GM12878 (cell line): ENCODE measurements around the gene DLEC1. TPM values are rescaled to one million over a fixed set of nuclear protein-coding genes. Genes with fewer than 3 reads are reported as not detected.

Experiments
- ATAC-seq: fragments of 200-7000 bp; cut with Tn5 transposase; 3 replicates; pipeline ENCODE4 v1.9.1; 2020; ENCODE audit warnings: mild to moderate bottlenecking, moderate library complexity
- BruUV-seq: library from RNA; stranded (reverse); fragments of 400-500 nt; replicated peaks from 2 replicates; lab custom pipeline; 2021; lab: Mats Ljungman, UMichigan
- CTCF ChIA-PET: fragments of 300-600 bp; sonication (Branson Sonifier 250); formaldehyde crosslinking; extraction: SDS; loops from one replicate; lab custom pipeline; 2021; ENCODE audit warnings: inconsistent platforms; lab: Yijun Ruan, JAX
- POLR2A ChIA-PET: fragments of 350-600 bp; formaldehyde crosslinking; extraction: SDS; loops from one replicate; lab custom pipeline; 2021; ENCODE audit warnings: inconsistent platforms; lab: Charles Lee
- RAD21 ChIA-PET: fragments of 300-600 bp; sonication (Branson Sonifier 250); formaldehyde crosslinking; loops from one replicate; lab custom pipeline; 2023; ENCODE audit warnings: antibody characterized with exemption; ENCODE audit not compliant: unreplicated experiment; lab: Charles Lee
- SMC1A ChIA-PET: fragments of 300-600 bp; sonication (Branson Sonifier 250); formaldehyde crosslinking; loops from one replicate; lab custom pipeline; 2023; ENCODE audit not compliant: unreplicated experiment, uncharacterized antibody; lab: Charles Lee
- DNase-seq: peaks from one replicate; pipeline ENCODE4 v3.0.0-alpha.2; 2011; ENCODE audit warnings: low read depth, low spot score
- FAIRE-seq: peaks from 3 replicates; lab custom pipeline; 2011; peaks lifted over from hg19 to GRCh38; lab: Jason Lieb, UNC
- H2AFZ ChIP-seq: 2 replicates; pipeline ENCODE4 v1.6.0; 2011; ENCODE audit warnings: low read depth, low read length, control low read depth; ENCODE audit not compliant: control insufficient read depth
- H3K27ac ChIP-seq: 2 replicates; pipeline ENCODE4 v1.5.1; 2011; ENCODE audit warnings: control low read depth; ENCODE audit not compliant: control insufficient read depth, insufficient read depth
- H3K27me3 ChIP-seq, 2 experiments: replicated peaks in 1 of 2; 2 replicates each; pipeline versions ENCODE4 v1.6.0 to v1.6.1; 2011; ENCODE audit warnings: low read length in 1 of 2; ENCODE audit not compliant: control insufficient read depth in 2 of 2, insufficient read depth in 2 of 2
- H3K36me3 ChIP-seq, 2 experiments: 2 replicates each; pipeline ENCODE4 v1.5.1; 2011; ENCODE audit warnings: low read length in 1 of 2; ENCODE audit not compliant: control insufficient read depth in 2 of 2, insufficient read depth in 2 of 2
- H3K4me1 ChIP-seq: 2 replicates; pipeline ENCODE4 v1.6.1; 2011; ENCODE audit warnings: mild to moderate bottlenecking, low read length, moderate library complexity, mixed read lengths; ENCODE audit not compliant: control insufficient read depth, insufficient read depth
- H3K4me2 ChIP-seq: 2 replicates; pipeline ENCODE4 v1.6.0; 2011; ENCODE audit warnings: control low read depth; ENCODE audit not compliant: control insufficient read depth, insufficient read depth
- H3K4me3 ChIP-seq: fragments of 200-600 bp; sonication (generic); 2 replicates; pipeline ENCODE4 v1.5.1; 2016
- H3K79me2 ChIP-seq: 2 replicates; pipeline ENCODE4 v1.6.0; 2011; ENCODE audit warnings: low read length; ENCODE audit not compliant: control insufficient read depth, insufficient read depth
- H3K9ac ChIP-seq: 2 replicates; pipeline ENCODE4 v1.8.0; 2011; ENCODE audit warnings: low read length, control low read depth, mixed read lengths; ENCODE audit not compliant: control insufficient read depth, insufficient read depth
- H3K9me3 ChIP-seq: replicated peaks from 3 replicates; pipeline ENCODE4 v1.5.1; 2011; ENCODE audit warnings: mild to moderate bottlenecking, low read length; ENCODE audit not compliant: control insufficient read depth, insufficient read depth
- H4K20me1 ChIP-seq: 2 replicates; pipeline ENCODE4 v1.6.0; 2011; ENCODE audit not compliant: control insufficient read depth, insufficient read depth
- ASH2L ChIP-seq: fragments of 300-600, 200-600 bp; sonication (generic); IDR thresholded peaks from 2 replicates; pipeline ENCODE4 v1.6.1; 2017; ENCODE audit warnings: low read depth, mild to moderate bottlenecking, borderline replicate concordance
- ATF7 ChIP-seq: fragments of 450-650 bp; IDR thresholded peaks from 2 replicates; pipeline ENCODE4 v1.6.1; 2016; ENCODE audit warnings: low read depth, mild to moderate bottlenecking
- BCL11A ChIP-seq: IDR thresholded peaks from 2 replicates; pipeline ENCODE4 v1.6.1; 2011; ENCODE audit warnings: low read depth, low read length
- BCLAF1 ChIP-seq: fragments of 450-650 bp; IDR thresholded peaks from 2 replicates; pipeline ENCODE4 v1.6.1; 2017; ENCODE audit warnings: antibody characterized with exemption, mild to moderate bottlenecking, moderate library complexity
- BMI1 ChIP-seq: fragments of 450-650 bp; IDR thresholded peaks from 2 replicates; pipeline ENCODE4 v1.6.1; 2016; ENCODE audit warnings: mild to moderate bottlenecking, moderate library complexity, borderline replicate concordance
- GATAD2B ChIP-seq: fragments of 450-650 bp; conservative IDR thresholded peaks from 2 replicates; pipeline ENCODE4 v1.6.1; 2017; ENCODE audit warnings: low read depth, mild to moderate bottlenecking, moderate library complexity
- IRF5 ChIP-seq: fragments of 450-650 bp; IDR thresholded peaks from 2 replicates; pipeline ENCODE4 v1.6.1; 2017; ENCODE audit warnings: borderline replicate concordance
- KAT2A ChIP-seq: conservative IDR thresholded peaks from 2 replicates; pipeline ENCODE4 v1.6.1; 2011; ENCODE audit warnings: low read depth, low read length; ENCODE audit not compliant: control insufficient read depth
- KLF5 ChIP-seq: fragments of 450-650 bp; IDR thresholded peaks from 2 replicates; pipeline ENCODE4 v1.6.1; 2014; ENCODE audit warnings: mild to moderate bottlenecking; ENCODE audit not compliant: partially characterized antibody
- LARP7 ChIP-seq: fragments of 450-650 bp; IDR thresholded peaks from 2 replicates; pipeline ENCODE4 v1.6.1; 2017; ENCODE audit warnings: mild to moderate bottlenecking
- MYC ChIP-seq: IDR thresholded peaks from 2 replicates; pipeline ENCODE4 v1.6.1; 2011; ENCODE audit warnings: mild to moderate bottlenecking, low read length, moderate library complexity, inconsistent platforms; ENCODE audit not compliant: insufficient read depth, insufficient replicate concordance, insufficient read length, severe bottlenecking
- NBN ChIP-seq: fragments of 450-650 bp; IDR thresholded peaks from 2 replicates; pipeline ENCODE4 v1.6.1; 2016
- NFXL1 ChIP-seq: fragments of 450-650 bp; IDR thresholded peaks from 2 replicates; pipeline ENCODE4 v1.6.1; 2017; ENCODE audit warnings: antibody characterized with exemption, mild to moderate bottlenecking, borderline replicate concordance
- NR2C2 ChIP-seq: IDR thresholded peaks from 2 replicates; pipeline ENCODE4 v1.6.1; 2011; ENCODE audit warnings: borderline replicate concordance, low read depth; ENCODE audit not compliant: control insufficient read depth, insufficient read length
- RFX5 ChIP-seq: IDR thresholded peaks from 2 replicates; pipeline ENCODE4 v1.6.1; 2011; ENCODE audit warnings: low read depth, low read length, improper control_type of control experiment
- RUNX3 ChIP-seq: IDR thresholded peaks from 2 replicates; pipeline ENCODE4 v1.6.1; 2012; ENCODE audit warnings: low read length, inconsistent platforms
- STAT1 ChIP-seq: fragments of 450-650 bp; conservative IDR thresholded peaks from 2 replicates; pipeline ENCODE4 v1.6.1; 2014; ENCODE audit warnings: antibody characterized with exemption, mild to moderate bottlenecking
- TAF1 ChIP-seq: IDR thresholded peaks from 2 replicates; pipeline ENCODE4 v1.6.1; 2011; ENCODE audit warnings: mild to moderate bottlenecking, low read depth, low read length, borderline replicate concordance
- TBL1XR1 ChIP-seq: IDR thresholded peaks from 2 replicates; pipeline ENCODE4 v1.6.1; 2012; ENCODE audit warnings: low read depth, low read length, improper control_type of control experiment
- ZBED1 ChIP-seq: IDR thresholded peaks from 2 replicates; pipeline ENCODE4 v1.6.1; 2016; ENCODE audit warnings: borderline replicate concordance
- WGBS: methylation state at CpG from one replicate; pipeline ENCODE4 v1.1.6; 2016; ENCODE audit warnings: low lambda C conversion rate; ENCODE audit not compliant: insufficient replicate concordance, insufficient coverage; ENCODE audit errors: missing lambda C conversion rate; 5-methylcytosine and 5-hydroxymethylcytosine counted together
- in situ Hi-C: fragments of 300-500 bp; cut with MboI; formaldehyde crosslinking; loops from 9 replicates; pipeline ENCODE4 v1.14.3; 2018; ENCODE audit warnings: mixed read lengths
- intact Hi-C: fragments of 100-400 bp; cut with micrococcal nuclease; formaldehyde crosslinking; loops from one replicate; pipeline ENCODE4 v1.14.2; 2022; ENCODE audit not compliant: unreplicated experiment
- polyA plus RNA-seq, 11 experiments: library from polyadenylated mRNA; depleted of rRNA in 4 of 11; unstranded in 6 of 11; stranded (reverse) in 5 of 11; fragments of >200 nt; fragmentation: Nextera tagmentation in 4 of 11; fragmentation: Illumina TruSeq in 1 of 11; extraction: Ambion mirVana in 4 of 11; extraction: Trizol in 1 of 11; gene quantifications; 1 replicate in 1 of 11; 2 replicates in 10 of 11; pipeline versions ENCODE4 v1.2.1 to v1.2.3, GENCODE V29; 2011 to 2016; ENCODE audit warnings: inconsistent platforms in 2 of 11, missing spikeins in 2 of 11, low read depth in 1 of 11
- total RNA-seq, 4 experiments: library from RNA; depleted of rRNA in 3 of 4; stranded (reverse); fragments of >200 nt in 3 of 4; fragmentation: Illumina TruSeq in 1 of 4; extraction: Trizol in 1 of 4; gene quantifications; 2 replicates each; pipeline versions ENCODE4 v1.2.1 to v1.2.3, GENCODE V29; 2013 to 2021

DLEC1 gene
- total and polyA plus RNA-seq, 10 of the 15 experiments (the other 5 are each of a cell fraction or from before 2014, with no cell fraction given): 0.03 to 0.29 (median 0.07) TPM; not detected in 3

- no peak for TF ChIP-seq IRF5
- TF ChIP-seq ASH2L: no peak
- TF ChIP-seq NR2C2: no peak
- no peak for TF ChIP-seq KAT2A
These were observed 129.4 kb downstream of the DLEC1 start (continued) for GRCh38 chr3:38168151-38169026.

GRCh38 chr3:38169027-38169317, 130.0 kb downstream of the DLEC1 start:
- H3K9ac ChIP-seq: no peak overlapping the region
- intact Hi-C loops: loop anchor here (5.0 kb wide), 1 partner anchor 43 kb away; no protein-coding TSS in a partner anchor
- H4K20me1 ChIP-seq: peaks cover 9% of the 10 kb centered on the region; the same call in 1 of the 2 replicates
- H3K27ac ChIP-seq: peak overlapping the region; percentile 51
- H3K4me1 ChIP-seq: peaks cover 19% of the 10 kb centered on the region
- CTCF ChIA-PET: interaction anchor here (0.6 to 0.9 kb wide), 2 partner anchors 41 to 351 kb away, joined by 3 to 4 read pairs; no protein-coding TSS in a partner anchor
- SMC1A ChIA-PET: interaction anchor here (0.8 kb wide), 1 partner anchor 128 kb away, joined by 4 read pairs; no protein-coding TSS in a partner anchor
- POLR2A ChIA-PET: no interaction called here
- H3K27me3 ChIP-seq: no peaks in the 10 kb centered on the region
- WGBS: 0% methylated on average over 1 of the region's 1 CpG
- in situ Hi-C loops: no loop called here
- DNase-seq (no peak), ATAC-seq (no peak), FAIRE-seq (no peak)
- no peaks in the 10 kb centered on the region for H3K36me3 ChIP-seq
- no peak overlapping the region for H2AFZ ChIP-seq
- no peak overlapping the region; the same call in 1 of the 2 replicates for H3K4me2 ChIP-seq
- 0 out of 2 replicates have a peak overlapping the region, but pooled peaks have one; percentile 16 for H3K4me3 ChIP-seq
- no TSS peak for BruUV-seq
- RAD21 ChIA-PET: no interaction called here
- H3K79me2 ChIP-seq: peaks cover 86% of the 10 kb centered on the region
- no peaks in the 10 kb centered on the region for H3K9me3 ChIP-seq
- TF ChIP-seq LARP7: no peak
- no peak for TF ChIP-seq ASH2L
- TF ChIP-seq BMI1: no peak
- no peak for TF ChIP-seq STAT1
- no peak for TF ChIP-seq TBL1XR1
- TF ChIP-seq GATAD2B: no peak
- TF ChIP-seq TAF1: no peak
- TF ChIP-seq ZBED1: no peak
- TF ChIP-seq RUNX3: peak; percentile 90
- no peak for TF ChIP-seq NFXL1
- TF ChIP-seq MYC: no peak
- TF ChIP-seq ATF7: peak; percentile 19; the same call in 1 of the 2 replicates
- no peak for TF ChIP-seq RFX5
- TF ChIP-seq KLF5: no peak
- peak; percentile 42; the same call in 1 of the 2 replicates for TF ChIP-seq BCL11A
- no peak for TF ChIP-seq NBN
- no peak for TF ChIP-seq BCLAF1
